Measurements from ENCODE around the gene GBGT1. TPM values are rescaled to one million over a fixed set of nuclear protein-coding genes. Genes with fewer than 3 reads are reported as not detected.

The GBGT1 gene
- total RNA-seq, 1 experiment from 2014 or later = not detected

DNA sequence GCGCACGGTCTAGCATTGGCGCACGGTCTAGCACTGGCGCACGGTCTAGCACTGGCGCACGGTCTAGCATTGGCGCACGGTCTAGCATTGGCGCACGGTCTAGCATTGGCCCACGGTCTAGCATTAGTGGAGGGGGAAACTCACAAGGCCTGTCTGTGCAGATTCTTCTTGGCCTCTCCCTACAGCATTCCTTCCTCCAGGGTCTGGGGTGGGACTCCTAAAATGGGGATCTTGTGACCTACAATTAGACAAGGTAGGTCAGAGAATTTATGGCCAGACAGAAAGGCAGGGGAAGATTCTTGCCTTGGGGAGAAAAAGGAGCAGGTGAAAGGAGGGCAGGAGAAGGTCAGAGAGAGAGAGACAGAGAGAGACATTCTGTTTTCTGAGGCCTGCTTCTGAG, 5.4 kb upstream of the GBGT1 start:
- no peak overlapping the region for H3K4me3 ChIP-seq (ENCODE audit: low read length)
- no peaks in the 10 kb centered on the region for H3F3A ChIP-seq (ENCODE audit: low read length, unreplicated experiment)
- ATAC-seq (no peak), DNase-seq (no peak)
- TF ChIP-seq, protein P1, sequence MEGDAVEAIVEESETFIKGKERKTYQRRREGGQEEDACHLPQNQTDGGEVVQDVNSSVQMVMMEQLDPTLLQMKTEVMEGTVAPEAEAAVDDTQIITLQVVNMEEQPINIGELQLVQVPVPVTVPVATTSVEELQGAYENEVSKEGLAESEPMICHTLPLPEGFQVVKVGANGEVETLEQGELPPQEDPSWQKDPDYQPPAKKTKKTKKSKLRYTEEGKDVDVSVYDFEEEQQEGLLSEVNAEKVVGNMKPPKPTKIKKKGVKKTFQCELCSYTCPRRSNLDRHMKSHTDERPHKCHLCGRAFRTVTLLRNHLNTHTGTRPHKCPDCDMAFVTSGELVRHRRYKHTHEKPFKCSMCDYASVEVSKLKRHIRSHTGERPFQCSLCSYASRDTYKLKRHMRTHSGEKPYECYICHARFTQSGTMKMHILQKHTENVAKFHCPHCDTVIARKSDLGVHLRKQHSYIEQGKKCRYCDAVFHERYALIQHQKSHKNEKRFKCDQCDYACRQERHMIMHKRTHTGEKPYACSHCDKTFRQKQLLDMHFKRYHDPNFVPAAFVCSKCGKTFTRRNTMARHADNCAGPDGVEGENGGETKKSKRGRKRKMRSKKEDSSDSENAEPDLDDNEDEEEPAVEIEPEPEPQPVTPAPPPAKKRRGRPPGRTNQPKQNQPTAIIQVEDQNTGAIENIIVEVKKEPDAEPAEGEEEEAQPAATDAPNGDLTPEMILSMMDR (conservative IDR thresholded peaks at IDR 0.05; ENCODE audit: low read depth, low read length) = no peak
- TF ChIP-seq EZH2phosphoT487 (IDR thresholded peaks at IDR 0.05; ENCODE audit: borderline replicate concordance, low read length) (no peak), EZH2 (IDR thresholded peaks at IDR 0.05; ENCODE audit: low read length, unreplicated experiment) (no peak)
- H3K4me1 ChIP-seq (ENCODE audit: insufficient read depth, low read length) = no peaks in the 10 kb centered on the region
- POLR2A ChIA-PET (ENCODE audit: unreplicated experiment) = interaction anchor here (0.6 kb wide), 1 partner anchor 139 kb away, joined by 3 read pairs; the partner anchor contains the start of gene GTF3C5
- H3K9me2 ChIP-seq (replicated peaks; ENCODE audit: low read length) = no peaks in the 10 kb centered on the region
- peaks cover 3% of the 10 kb centered on the region; the same call in 1 of the 2 replicates for H3K27me3 ChIP-seq (ENCODE audit: low read length)
- no peaks in the 10 kb centered on the region for H3K9me3 ChIP-seq (ENCODE audit: low read length)
- H3K4me2 ChIP-seq (ENCODE audit: low read length) = no peak overlapping the region
- H4K20me1 ChIP-seq (ENCODE audit: low read length) = no peaks in the 10 kb centered on the region
- CTCF ChIA-PET = no interaction called here
- no peak overlapping the region for H3K27ac ChIP-seq (ENCODE audit: low read length)
- no peak overlapping the region for H2AFZ ChIP-seq (ENCODE audit: low read length)
- no peaks in the 10 kb centered on the region for H3K36me3 ChIP-seq (ENCODE audit: low read depth, low read length)
- no TSS peak for BruUV-seq (replicated peaks)
- H3K9ac ChIP-seq (ENCODE audit: low read length) = no peak overlapping the region
- H3K79me2 ChIP-seq (ENCODE audit: low read length) = no peaks in the 10 kb centered on the region
- intact Hi-C loops (cut with micrococcal nuclease) = no loop called here

DNA sequence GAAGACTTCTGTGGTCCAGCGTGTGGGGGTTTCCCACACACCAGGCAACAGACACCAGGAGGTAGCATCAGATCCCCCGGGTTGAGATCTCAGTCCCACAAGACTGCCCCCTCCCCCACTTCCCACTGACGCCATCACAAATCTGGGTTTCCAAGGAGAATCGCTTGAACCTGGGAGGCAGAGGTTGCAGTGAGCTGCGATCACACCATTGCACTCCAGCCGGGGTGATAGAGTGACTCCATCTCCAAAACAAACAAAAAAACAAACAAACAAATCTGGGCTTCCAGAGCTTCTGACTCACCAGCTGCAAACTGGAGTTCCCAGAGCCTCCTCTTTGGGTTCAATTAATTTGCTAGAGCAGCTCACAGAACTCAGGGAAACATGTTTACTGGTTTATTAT, 4.7 kb upstream of the GBGT1 start:
- BruUV-seq (replicated peaks) = no TSS peak
- no peak overlapping the region for H3K27ac ChIP-seq (ENCODE audit: low read length)
- H3F3A ChIP-seq (ENCODE audit: low read length, unreplicated experiment) = no peaks in the 10 kb centered on the region
- H3K4me1 ChIP-seq (ENCODE audit: insufficient read depth, low read length) = no peaks in the 10 kb centered on the region
- no peaks in the 10 kb centered on the region for H3K9me3 ChIP-seq (ENCODE audit: low read length)
- H3K79me2 ChIP-seq (ENCODE audit: low read length) = no peaks in the 10 kb centered on the region
- POLR2A ChIA-PET (ENCODE audit: unreplicated experiment) = interaction anchor here (0.6 kb wide), 1 partner anchor 138 kb away, joined by 3 read pairs; the partner anchor contains the start of gene GTF3C5
- no peaks in the 10 kb centered on the region for H4K20me1 ChIP-seq (ENCODE audit: low read length)
- CTCF ChIA-PET = no interaction called here
- H3K9ac ChIP-seq (ENCODE audit: low read length) = no peak overlapping the region
- intact Hi-C loops (cut with micrococcal nuclease) = no loop called here
- ATAC-seq = no peak
- H3K4me3 ChIP-seq (ENCODE audit: low read length) = no peak overlapping the region
- no peaks in the 10 kb centered on the region for H3K36me3 ChIP-seq (ENCODE audit: low read depth, low read length)
- DNase-seq = peak; percentile 7
- TF ChIP-seq EZH2phosphoT487 (IDR thresholded peaks at IDR 0.05; ENCODE audit: borderline replicate concordance, low read length) (no peak), EZH2 (IDR thresholded peaks at IDR 0.05; ENCODE audit: low read length, unreplicated experiment) (no peak)
- TF ChIP-seq, protein P1 (conservative IDR thresholded peaks at IDR 0.05; ENCODE audit: low read depth, low read length) = no peak
- no peaks in the 10 kb centered on the region for H3K9me2 ChIP-seq (replicated peaks; ENCODE audit: low read length)
- H3K4me2 ChIP-seq (ENCODE audit: low read length) = no peak overlapping the region
- no peaks in the 10 kb centered on the region for H3K27me3 ChIP-seq (ENCODE audit: low read length)
- H2AFZ ChIP-seq (ENCODE audit: low read length) = no peak overlapping the region

DNA sequence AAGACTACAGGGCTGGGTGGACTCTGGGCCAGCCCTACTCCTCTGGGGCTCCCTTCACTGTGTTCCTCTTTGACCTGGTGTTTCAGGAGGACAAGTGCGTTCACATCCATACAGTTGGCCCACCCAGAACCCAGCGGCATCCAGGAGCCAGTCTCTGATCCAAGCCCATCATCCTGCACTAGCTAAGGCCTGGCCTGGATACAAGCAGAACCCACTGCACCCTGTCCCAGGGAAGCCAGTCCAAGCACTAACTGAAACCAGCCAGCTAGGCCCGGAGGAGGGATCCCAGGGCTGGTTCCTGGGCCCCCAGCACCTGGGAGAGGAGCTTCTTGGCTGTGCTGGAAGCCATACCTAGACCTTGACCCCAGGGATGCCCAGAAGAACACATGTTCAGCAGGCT, 4.1 kb upstream of the GBGT1 start:
- CTCF ChIA-PET = no interaction called here
- DNase-seq (no peak), ATAC-seq (no peak)
- H3K4me3 ChIP-seq (ENCODE audit: low read length) = no peak overlapping the region
- H3K27ac ChIP-seq (ENCODE audit: low read length) = no peak overlapping the region
- intact Hi-C loops (cut with micrococcal nuclease) = no loop called here
- no peak overlapping the region for H2AFZ ChIP-seq (ENCODE audit: low read length)
- H3K9me3 ChIP-seq (ENCODE audit: low read length) = no peaks in the 10 kb centered on the region
- H3K79me2 ChIP-seq (ENCODE audit: low read length) = no peaks in the 10 kb centered on the region
- H3K27me3 ChIP-seq (ENCODE audit: low read length) = no peaks in the 10 kb centered on the region
- no peaks in the 10 kb centered on the region for H3K9me2 ChIP-seq (replicated peaks; ENCODE audit: low read length)
- TF ChIP-seq EZH2 (IDR thresholded peaks at IDR 0.05; ENCODE audit: low read length, unreplicated experiment) (no peak), EZH2phosphoT487 (IDR thresholded peaks at IDR 0.05; ENCODE audit: borderline replicate concordance, low read length) (no peak)
- TF ChIP-seq, protein P1 (conservative IDR thresholded peaks at IDR 0.05; ENCODE audit: low read depth, low read length) = no peak
- POLR2A ChIA-PET (ENCODE audit: unreplicated experiment) = no interaction called here
- H3K4me2 ChIP-seq (ENCODE audit: low read length) = no peak overlapping the region
- H3K4me1 ChIP-seq (ENCODE audit: insufficient read depth, low read length) = no peaks in the 10 kb centered on the region
- H3K9ac ChIP-seq (ENCODE audit: low read length) = no peak overlapping the region
- no peaks in the 10 kb centered on the region for H4K20me1 ChIP-seq (ENCODE audit: low read length)
- H3K36me3 ChIP-seq (ENCODE audit: low read depth, low read length) = no peaks in the 10 kb centered on the region
- BruUV-seq (replicated peaks) = no TSS peak
- no peaks in the 10 kb centered on the region for H3F3A ChIP-seq (ENCODE audit: low read length, unreplicated experiment)
